ENCODE measurements around the gene SIGLEC12. TPM values are rescaled to one million over a fixed set of nuclear protein-coding genes. Genes with fewer than 3 reads are reported as not detected.

Gene SIGLEC12
- not detected in 2 replicates for total RNA-seq

GRCh38 chr19:51501594-51502263 lies at the start of gene SIGLEC12:
Gene SIGLEC12 (minus strand): TSS chr19:51501800. CDS start chr19:51501733, 67 bp downstream.

GRCh38 chr19:51531349-51532315 lies 30.0 kb upstream of the SIGLEC12 start, which contains the start of gene SIGLEC6:
Gene SIGLEC6 (minus strand): TSS chr19:51531670. CDS start chr19:51531648, 22 bp downstream.

GRCh38 chr19:51478381-51479234 lies 23.0 kb downstream of the SIGLEC12 start, which contains the start of gene CEACAM18:
Gene CEACAM18 (plus strand): TSS chr19:51478539.

GRCh38 chr19:51458051-51458645 lies 43.5 kb downstream of the SIGLEC12 start, which contains the start of gene SIGLEC8:
Gene SIGLEC8 (minus strand): TSS chr19:51458454. CDS start chr19:51458387, 67 bp downstream.

Other genes with a start within 250 kb of the SIGLEC12 start
- gene IGLON5, start 190.2 kb downstream of the SIGLEC12 start, total RNA-seq, result not detected in 2 replicates
- 0.33 and 0.76 TPM in 2 replicates for gene VSIG10L, start 159.7 kb downstream of the SIGLEC12 start, total RNA-seq
- gene ETFB, start 135.4 kb downstream of the SIGLEC12 start, total RNA-seq, result 37.6 and 48.7 TPM in 2 replicates
- gene CLDND2, start 132.8 kb downstream of the SIGLEC12 start, total RNA-seq, result not detected in 2 replicates
- gene NKG7, start 129.1 kb downstream of the SIGLEC12 start, total RNA-seq, result not detected in 2 replicates
- gene LIM2, start 113.8 kb downstream of the SIGLEC12 start, total RNA-seq, result not detected in 2 replicates
- not detected in 2 replicates for gene C19orf84, start 111.2 kb downstream of the SIGLEC12 start, total RNA-seq
- not detected in 2 replicates for gene SIGLEC10, start 84.2 kb downstream of the SIGLEC12 start, total RNA-seq
- not detected in 2 replicates for gene SIGLEC8, start 43.3 kb downstream of the SIGLEC12 start, total RNA-seq
- gene CEACAM18, start 23.3 kb downstream of the SIGLEC12 start, total RNA-seq, result not detected in 2 replicates
- not detected in 2 replicates for gene SIGLEC6, start 29.9 kb upstream of the SIGLEC12 start, total RNA-seq
- 1.6 and 2.4 TPM in 2 replicates for gene ZNF175, start 69.5 kb upstream of the SIGLEC12 start, total RNA-seq
- gene SIGLEC5, start 128.6 kb upstream of the SIGLEC12 start, total RNA-seq, result not detected in 2 replicates
- gene SIGLEC14, start 145.0 kb upstream of the SIGLEC12 start, total RNA-seq, result not detected in 2 replicates
- 8.1 and 13.1 TPM in 2 replicates for gene SPACA6, start 191.5 kb upstream of the SIGLEC12 start, total RNA-seq
- 0.33 TPM in 1 of 2 replicates, not detected in the other for gene HAS1, start 222.2 kb upstream of the SIGLEC12 start, total RNA-seq

All from mesangial cell (primary cell).